NOMO-1 treated with dmso at 0.1 percent for 144 hours (cell line): Measurements from ENCODE around the gene NRXN3.

Source experiments
- DNase-seq: peaks from one replicate; lab custom pipeline; 2025; ENCODE audit not compliant: unreplicated experiment; lab: John Stamatoyannopoulos, UW

NRXN3 gene

GRCh38 chr14:79643132-79643531 lies 1473.0 kb downstream of the NRXN3 start:
- no peak for DNase-seq

- no peak for DNase-seq
Observed at GRCh38 chr14:79645753-79646362, 1475.7 kb downstream of the NRXN3 start.

- DNase-seq = no peak
Observed at GRCh38 chr14:79649856-79650255, 1479.7 kb downstream of the NRXN3 start.

GRCh38 chr14:79652513-79653307 lies 1482.5 kb downstream of the NRXN3 start:
- DNase-seq = no peak

- no peak for DNase-seq
Observed at GRCh38 chr14:79656056-79656455, 1485.9 kb downstream of the NRXN3 start.

GRCh38 chr14:79656496-79656895 lies 1486.3 kb downstream of the NRXN3 start:
- no peak for DNase-seq

- DNase-seq = no peak
Observed at GRCh38 chr14:79658221-79658620, 1488.0 kb downstream of the NRXN3 start.

GRCh38 chr14:79658769-79659168 lies 1488.6 kb downstream of the NRXN3 start:
- DNase-seq = no peak

GRCh38 chr14:79660053-79660939 lies 1490.1 kb downstream of the NRXN3 start:
- no peak for DNase-seq

GRCh38 chr14:79661752-79662151 lies 1491.6 kb downstream of the NRXN3 start:
- DNase-seq = no peak

GRCh38 chr14:79663453-79663852 lies 1493.3 kb downstream of the NRXN3 start:
- DNase-seq = no peak

- DNase-seq = no peak
Observed at GRCh38 chr14:79665556-79665955, 1495.4 kb downstream of the NRXN3 start.

- no peak for DNase-seq
Observed at GRCh38 chr14:79668951-79669350, 1498.8 kb downstream of the NRXN3 start.

GRCh38 chr14:79670811-79671210 lies 1500.6 kb downstream of the NRXN3 start:
- no peak for DNase-seq

- no peak for DNase-seq
Observed at GRCh38 chr14:79680087-79680486, 1509.9 kb downstream of the NRXN3 start.

GRCh38 chr14:79686196-79686595 lies 1516.0 kb downstream of the NRXN3 start:
- DNase-seq = no peak

GRCh38 chr14:79690960-79691359 lies 1520.8 kb downstream of the NRXN3 start:
- no peak for DNase-seq

GRCh38 chr14:79693935-79694334 lies 1523.8 kb downstream of the NRXN3 start:
- DNase-seq = no peak

GRCh38 chr14:79695307-79695706 lies 1525.1 kb downstream of the NRXN3 start:
- no peak for DNase-seq

- no peak for DNase-seq
Observed at GRCh38 chr14:79698298-79698711, 1528.1 kb downstream of the NRXN3 start.

GRCh38 chr14:79699206-79699605 lies 1529.0 kb downstream of the NRXN3 start:
- DNase-seq = no peak

- no peak for DNase-seq
Observed at GRCh38 chr14:79701371-79701770, 1531.2 kb downstream of the NRXN3 start.
